ENCODE data around the gene DHX9.

Gene DHX9

DNA sequence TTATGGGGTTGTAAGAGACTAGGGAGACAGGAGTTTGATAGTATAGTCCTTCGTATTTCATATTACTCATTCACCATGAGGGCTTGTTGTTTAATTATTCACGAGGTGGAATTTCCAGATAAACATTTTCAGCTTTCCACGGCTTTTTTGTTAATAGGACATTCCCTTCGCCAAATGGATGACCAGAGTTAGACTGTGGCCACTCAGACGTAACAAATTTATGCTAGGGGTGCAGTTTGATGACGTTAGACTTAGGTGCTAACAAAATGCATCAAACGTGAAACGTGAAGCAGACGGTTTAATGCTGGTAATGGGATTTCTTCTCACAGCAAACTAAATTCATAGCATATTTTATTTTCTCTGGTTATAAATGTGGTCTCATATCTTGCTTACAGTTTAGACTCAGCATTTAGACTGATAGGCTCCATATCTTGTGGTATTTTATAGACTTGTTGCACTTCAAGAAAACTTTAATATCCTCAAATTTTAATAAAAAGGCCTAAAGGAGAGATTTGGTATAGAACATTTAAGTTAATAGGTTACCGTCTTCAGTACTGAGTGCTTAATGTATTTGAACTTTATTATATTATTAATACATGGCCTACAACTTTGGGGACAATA lies 2.3 kb downstream of the DHX9 start:
- no peak for DNase-seq (ENCODE audit: low read depth)

DNA sequence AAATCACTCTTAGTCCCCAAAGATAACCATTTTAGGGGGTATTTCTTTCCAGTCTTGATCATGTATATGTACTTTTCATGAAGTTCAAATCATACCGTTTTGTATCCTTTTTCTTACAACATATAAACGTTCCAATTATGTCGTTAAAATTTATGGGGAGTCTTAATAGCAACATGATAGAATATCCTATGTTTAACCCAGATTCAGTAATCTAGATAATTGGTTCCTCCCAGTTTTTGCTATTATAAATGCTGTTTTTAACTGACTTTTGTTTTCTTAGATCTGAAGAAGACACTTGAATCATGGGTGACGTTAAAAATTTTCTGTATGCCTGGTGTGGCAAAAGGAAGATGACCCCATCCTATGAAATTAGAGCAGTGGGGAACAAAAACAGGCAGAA lies 3.1 kb downstream of the DHX9 start:
- no peak for DNase-seq (ENCODE audit: low read depth)

DNA sequence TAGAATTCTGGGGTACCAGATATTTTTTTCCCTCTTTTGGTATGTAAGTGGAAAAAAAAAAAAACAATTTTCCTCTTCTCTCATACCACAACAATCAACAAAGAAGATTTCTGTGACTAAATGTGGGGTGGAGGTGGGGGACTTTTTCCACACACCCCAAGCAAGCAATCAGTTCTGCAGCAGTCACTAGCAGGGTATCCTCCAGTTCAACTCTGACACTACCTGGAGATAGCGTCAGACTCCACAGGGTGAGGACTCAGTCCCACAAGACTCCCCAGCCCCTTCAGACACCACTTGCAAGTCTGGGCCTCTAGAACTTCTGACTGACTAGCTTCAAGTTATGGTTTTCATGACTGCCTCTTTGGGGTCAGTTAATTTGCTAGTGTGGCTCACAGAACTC lies 6.2 kb downstream of the DHX9 start:
- DNase-seq (ENCODE audit: low read depth) = no peak

DNA sequence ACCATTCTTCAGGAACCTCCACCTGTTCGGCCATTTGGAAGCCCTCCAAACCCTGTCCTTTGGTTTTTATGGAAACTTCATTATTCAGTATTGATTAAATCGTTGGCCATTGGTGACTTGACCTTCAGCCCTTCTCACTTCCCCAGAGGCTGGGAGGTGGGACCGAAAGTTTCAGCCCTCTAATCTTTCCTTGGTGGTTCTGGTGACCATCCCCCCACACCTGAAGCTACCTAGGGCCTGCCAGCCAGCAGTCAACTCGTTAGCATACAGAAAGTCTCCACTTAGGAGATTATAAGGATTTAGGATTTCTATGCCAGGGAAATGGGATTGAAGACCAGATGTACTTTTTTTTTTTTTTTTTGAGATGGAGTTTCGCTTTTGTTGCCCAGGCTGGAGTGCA lies 6.7 kb downstream of the DHX9 start:
- DNase-seq (ENCODE audit: low read depth) = no peak

DNA sequence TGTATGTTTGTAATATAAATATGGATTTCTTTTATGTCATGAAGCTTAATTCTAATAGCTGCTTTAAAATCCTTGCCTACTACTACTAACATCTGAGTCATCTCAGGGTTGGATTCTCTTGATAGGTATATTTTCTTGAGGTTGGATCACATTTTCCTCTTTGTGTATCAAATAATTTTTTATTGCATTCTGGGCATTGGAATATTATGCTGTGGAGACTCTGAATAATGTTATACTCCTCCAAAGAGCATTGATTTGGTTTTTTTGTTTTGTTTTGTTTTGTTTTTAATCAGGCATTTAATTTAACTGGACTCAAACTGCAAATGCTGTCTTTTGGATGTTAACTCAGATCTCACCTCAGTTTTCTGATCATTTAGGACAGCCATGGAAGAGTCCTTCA lies 8.0 kb downstream of the DHX9 start:
- DNase-seq (ENCODE audit: low read depth) = no peak

DNA sequence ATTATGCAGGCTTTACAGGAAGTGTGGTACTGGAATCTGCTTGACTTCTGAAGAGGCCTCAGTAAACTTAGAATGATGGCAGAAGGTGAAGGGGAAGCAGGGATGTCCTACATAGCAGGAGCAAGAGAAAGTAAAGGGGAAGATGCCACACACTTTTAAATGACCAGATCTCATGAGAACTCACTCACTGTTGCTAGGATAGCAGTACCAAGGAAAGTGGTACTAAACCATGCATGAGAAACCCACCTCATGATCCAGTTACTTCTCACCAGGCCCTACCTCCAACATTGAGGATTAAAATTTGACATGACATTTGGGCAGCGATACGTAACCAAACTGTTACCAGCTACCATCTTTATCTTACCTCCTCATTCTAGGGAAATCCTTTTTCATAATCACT lies 9.6 kb downstream of the DHX9 start:
- DNase-seq (ENCODE audit: low read depth) = no peak

DNA sequence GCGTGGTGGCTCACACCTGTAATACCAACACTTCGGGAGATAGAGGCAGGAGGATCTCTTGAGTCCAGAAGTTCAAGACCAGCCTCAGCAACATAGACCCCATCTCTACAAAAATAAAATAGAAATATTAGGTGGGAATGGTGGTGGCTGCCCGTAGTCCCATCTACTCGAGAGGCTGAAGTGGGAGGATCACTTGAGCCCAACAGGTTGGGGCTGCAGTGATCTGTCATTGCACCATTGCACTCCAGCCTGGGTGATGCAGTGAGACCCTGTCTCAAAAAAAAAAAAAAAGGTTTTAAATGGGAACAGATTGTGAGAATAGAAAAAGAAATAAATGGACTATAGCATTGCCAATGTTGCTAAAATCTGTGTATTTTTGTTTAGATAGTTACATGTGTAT lies 11.2 kb downstream of the DHX9 start:
- DNase-seq (ENCODE audit: low read depth) = no peak

DNA sequence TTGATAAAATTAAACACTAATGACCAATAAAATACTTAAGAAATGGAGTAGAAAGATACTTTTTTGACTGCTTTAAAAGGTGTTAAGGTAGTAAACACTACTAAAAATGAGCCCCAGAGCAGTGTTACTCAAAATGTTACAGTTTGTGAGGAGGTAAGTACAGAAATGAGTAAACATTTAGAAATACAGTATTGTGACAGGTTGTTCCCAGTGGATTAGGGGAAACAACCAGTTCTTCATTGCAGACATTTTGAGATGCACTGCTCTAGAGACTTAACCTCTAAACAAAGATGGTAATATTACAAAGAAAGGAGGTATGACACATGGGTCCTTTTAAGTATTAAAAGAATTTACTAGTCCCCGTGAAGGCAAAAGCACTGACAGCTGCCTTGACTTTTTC lies 12.7 kb downstream of the DHX9 start:
- no peak for DNase-seq (ENCODE audit: low read depth)

DNA sequence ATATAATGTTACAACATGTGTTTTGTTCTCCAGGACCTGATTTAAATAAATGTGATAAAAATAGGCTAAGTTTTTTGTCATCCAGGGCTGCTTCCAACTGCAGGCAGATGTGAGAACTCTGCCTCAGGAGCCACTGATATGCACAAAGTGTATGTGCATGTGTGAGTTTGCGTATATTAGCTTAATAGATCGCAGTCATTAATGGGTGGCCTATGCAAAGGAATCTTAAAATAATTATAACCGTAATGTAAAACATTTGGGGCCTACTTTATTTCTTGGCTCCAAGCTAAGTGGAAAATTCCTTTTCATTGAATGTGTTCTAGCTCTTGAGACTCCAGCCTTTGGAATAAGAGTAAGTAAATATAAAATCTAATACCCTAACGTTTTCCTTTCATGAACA lies 16.8 kb downstream of the DHX9 start:
- DNase-seq (ENCODE audit: low read depth) = no peak

DNA sequence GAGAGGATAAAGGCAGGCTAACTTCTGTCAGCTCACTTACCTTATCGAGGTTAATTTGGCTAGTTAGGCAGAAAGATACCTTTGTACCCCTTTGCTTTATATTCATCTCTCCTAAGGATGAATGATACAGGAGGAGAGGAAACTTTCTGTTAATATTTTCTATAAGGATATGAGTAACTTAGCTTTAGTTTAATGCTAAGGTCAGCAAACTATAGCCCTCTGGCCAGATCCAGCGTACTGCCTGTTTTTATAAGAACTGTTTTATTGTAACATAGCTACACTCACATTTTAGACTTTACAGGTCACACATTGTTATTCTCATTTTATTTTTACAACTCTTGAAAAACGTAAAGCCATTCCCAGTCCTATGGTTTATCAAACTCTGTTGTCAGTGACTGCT lies 18.1 kb downstream of the DHX9 start:
- no peak for DNase-seq (ENCODE audit: low read depth)

DNA sequence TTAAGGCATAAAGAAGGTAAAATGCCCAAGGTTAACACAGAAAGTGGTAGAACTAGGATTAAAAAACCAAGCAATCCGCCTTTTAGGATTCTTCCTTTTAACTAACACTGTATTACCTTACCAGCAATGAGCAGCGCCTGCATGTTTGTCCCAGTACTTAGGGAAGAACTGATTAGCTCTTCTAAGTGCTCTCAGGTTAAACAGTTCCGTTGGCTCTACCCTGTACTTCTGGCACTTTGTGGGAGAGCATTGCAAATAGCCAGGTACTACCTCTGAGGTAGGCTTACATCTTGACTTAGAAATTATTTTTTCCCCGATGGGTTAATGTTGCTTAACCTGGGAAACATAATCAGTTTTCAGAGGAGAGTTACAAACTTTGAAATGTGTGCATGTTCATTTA lies 21.5 kb downstream of the DHX9 start:
- DNase-seq (ENCODE audit: low read depth) = no peak

DNA sequence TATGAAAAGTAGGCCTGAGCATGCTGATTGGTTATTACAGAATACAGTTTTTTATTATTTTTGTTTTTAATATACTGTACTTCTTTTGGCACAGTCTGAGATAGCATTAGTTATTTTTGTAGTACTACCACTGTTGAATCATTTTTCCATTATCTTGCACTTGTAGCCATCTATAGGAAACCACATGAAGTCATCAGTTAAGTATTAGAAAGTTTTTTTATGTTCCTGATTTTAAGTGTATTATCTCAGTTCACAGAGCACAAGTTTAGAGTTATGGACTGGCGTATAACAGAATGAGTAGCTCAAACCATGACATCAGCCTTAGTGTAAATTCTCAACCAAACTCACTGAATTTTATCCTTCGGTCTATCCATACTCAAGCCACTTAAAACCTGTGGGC lies 22.8 kb downstream of the DHX9 start:
- DNase-seq (ENCODE audit: low read depth) = peak; percentile 67

DNA sequence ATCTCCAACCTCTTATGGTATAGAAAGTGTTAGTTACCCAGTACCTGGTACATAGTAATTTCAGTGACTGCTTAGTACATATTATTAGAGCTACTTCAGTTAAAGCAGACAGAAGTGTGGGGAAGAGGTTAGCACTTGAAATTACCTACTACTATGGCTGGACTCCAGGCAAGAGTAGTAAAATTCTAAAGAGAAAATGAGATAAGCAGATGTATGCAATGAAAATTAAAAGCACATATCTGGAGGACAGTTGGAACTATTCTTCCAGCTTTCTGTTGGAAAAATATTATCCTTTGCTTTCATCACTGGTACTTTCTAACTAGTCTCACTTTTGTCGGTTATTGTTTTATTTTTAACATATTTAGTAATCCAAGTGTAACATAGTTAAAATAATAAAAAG lies 23.7 kb downstream of the DHX9 start:
- no peak for DNase-seq (ENCODE audit: low read depth)

DNA sequence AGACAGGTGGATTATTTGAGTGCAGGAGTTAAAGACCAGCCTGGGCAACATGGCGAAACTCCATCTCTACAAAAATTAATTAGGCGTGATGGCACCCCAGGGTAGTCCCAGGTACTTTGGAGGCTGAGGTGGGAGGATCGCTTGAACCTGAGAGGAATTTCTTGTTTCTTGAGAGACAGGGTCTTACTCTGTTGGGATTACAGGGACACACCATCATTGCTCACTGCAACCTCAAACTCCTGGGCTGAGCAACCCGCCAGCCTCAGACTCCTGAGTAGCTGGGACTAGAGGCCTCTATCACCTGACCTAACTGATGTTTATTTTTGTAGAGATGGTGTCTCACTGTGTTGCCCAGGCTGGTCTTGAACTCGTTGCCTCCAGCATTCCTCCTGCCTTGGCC lies 24.8 kb downstream of the DHX9 start:
- DNase-seq (ENCODE audit: low read depth) = no peak

DNA sequence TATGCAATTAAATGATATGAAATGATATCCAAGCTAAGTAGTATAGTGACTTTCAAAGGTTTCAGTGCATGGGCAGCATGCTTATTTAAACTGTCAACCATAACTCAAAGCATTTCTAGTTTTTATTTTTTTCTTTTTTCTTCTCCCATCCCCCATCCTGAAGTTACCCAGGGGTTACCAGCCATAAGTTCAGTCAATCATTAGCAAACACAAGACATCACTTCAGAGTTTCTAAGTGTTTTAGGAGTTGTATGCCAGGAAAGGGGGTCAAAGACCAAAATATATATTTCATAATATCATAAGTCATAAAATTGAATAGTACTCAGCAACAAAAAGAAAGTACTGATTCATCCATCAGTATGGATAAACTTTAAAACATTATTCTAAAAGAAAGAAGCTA lies 28.7 kb downstream of the DHX9 start:
- DNase-seq (ENCODE audit: low read depth) = no peak

DNA sequence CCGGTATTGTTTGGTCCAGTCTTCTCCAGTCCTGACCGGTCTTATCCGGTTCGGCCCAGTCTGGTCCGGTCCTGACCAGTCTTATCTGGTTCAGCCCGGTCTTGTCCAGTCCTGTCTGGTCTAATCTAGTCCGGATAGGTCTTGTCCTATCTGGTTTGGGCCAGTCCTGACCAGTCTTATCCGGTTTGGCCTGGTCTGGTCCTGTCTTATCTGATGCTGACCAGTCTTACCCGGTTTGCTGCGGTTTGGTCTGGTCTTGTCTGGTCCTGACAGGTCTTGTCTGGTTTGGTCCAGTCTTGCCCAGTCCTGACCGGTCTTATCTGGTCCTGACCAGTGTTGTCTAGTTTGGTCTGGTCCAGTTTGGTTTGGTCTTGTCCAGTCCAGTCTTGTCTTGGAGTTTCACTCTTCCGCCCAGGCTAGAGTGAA lies 30.1 kb downstream of the DHX9 start:
- no peak for DNase-seq (ENCODE audit: low read depth)

DNA sequence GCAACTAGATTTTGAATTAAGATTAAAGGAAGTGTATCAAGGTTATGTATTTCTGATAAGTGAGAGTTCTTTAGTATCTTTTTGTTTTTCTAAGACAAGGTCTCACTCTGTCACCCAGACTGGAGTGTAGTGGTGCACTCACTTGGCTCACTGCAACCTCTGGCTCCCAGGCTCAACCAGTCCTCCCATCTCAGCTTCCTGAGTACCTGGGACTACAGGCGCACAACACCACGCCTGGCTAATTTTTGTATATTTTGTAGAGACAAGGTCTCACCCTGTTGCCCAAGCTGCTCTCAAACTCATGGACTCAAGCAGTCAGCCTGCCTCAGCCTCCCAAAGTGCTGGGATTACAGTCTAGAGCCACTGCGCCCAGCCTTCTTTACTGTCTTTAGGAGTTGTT lies 33.7 kb downstream of the DHX9 start:
- DNase-seq (ENCODE audit: low read depth) = no peak

DNA sequence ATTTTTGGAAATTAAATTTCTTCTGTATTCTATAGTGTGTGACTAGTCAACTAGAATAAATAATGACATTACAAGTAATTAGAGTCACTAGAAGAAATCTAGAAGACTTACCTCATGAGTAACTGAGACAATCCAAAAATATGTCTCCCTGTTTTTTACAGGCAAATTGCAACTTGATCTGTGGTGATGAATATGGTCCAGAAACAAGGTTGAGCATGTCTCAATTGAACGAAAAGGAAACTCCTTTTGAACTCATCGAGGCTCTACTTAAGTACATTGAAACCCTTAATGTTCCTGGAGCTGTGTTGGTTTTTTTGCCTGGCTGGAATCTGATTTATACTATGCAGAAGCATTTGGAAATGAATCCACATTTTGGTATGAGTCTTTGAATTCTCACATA lies 36.7 kb downstream of the DHX9 start:
- no peak for DNase-seq (ENCODE audit: low read depth)

DNA sequence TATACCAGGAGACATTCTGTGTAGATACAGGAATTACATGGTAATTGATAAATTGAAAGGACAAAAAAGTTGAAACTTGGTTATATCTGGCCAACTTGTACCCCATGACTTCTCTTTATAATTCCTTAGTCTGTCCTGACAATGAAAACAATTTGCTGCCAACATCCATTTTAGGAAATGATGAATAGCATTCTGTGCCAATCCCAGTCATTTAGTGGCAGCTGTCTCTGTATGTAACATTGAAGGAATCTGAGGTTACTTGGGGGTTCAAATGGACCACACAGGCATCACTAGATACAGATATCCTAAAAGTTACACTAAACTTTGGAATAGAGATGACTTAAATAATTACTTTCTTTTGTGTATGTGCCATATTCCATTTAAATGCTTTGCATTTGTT lies 38.2 kb downstream of the DHX9 start:
- DNase-seq (ENCODE audit: low read depth) = no peak

DNA sequence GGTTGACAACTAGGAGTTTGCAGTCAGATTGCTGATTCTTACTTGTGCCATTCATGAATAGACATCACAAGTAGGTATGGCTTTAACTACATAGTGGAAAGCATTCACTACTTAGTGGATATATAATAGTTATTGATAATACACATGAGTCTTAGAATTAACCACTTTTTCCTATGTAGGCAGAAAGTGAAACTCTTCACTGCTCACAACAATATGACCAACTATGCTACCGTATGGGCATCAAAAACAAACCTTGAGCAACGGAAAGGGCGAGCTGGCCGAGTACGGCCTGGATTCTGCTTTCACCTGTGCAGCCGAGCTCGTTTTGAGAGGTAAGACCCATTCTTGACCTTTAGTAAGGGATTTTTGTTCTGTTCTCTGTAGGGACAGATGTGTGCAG lies 38.7 kb downstream of the DHX9 start:
- no peak for DNase-seq (ENCODE audit: low read depth)

DNA sequence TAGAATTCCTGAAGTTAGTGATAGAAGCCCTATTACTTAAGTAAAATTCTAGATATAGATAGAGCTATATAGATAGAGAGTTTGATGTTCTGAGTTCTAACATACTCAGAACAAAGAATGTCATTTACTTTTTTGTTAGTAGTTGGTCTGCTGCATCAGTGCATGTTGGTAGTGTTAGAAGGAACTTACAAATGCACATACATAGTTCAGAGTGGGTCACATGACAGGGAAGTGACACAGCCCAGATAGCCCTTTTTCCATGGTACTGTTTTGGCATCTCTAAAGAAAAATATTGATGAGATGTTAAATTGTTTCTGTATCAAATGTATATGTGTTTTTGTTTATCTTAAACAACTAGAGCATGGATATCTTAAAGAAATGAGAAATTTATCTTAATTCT lies 45.7 kb downstream of the DHX9 start:
- no peak for DNase-seq (ENCODE audit: low read depth)

DNA sequence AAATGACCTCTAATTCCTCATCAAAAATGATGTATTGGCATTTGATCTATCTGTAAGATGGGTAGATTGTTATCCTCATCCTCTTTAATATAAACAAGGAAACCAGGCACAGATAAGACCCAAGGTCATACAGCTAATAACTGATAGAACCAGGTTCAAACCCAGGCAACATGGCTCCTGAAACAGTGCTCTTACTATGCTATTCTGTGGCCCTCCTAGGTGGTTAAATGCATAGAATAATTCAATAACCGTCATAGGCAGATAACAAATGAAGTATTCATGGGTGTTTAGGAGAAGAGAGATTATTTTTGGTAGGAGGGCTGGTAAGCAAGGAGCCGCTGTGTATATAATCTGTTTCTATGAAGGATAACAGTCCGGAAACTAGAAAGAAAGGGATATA lies 46.4 kb downstream of the DHX9 start:
- DNase-seq (ENCODE audit: low read depth) = no peak

DNA sequence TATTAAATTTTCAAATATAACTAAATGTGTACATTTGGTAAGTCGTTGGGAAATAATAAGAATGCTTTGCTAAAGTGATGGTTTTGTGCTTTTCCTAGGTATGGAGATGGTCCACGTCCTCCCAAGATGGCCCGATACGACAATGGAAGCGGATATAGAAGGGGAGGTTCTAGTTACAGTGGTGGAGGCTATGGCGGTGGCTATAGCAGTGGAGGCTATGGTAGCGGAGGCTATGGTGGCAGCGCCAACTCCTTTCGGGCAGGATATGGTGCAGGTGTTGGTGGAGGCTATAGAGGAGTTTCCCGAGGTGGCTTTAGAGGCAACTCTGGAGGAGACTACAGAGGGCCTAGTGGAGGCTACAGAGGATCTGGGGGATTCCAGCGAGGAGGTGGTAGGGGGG lies 47.8 kb downstream of the DHX9 start:
- DNase-seq (ENCODE audit: low read depth) = no peak

DNA sequence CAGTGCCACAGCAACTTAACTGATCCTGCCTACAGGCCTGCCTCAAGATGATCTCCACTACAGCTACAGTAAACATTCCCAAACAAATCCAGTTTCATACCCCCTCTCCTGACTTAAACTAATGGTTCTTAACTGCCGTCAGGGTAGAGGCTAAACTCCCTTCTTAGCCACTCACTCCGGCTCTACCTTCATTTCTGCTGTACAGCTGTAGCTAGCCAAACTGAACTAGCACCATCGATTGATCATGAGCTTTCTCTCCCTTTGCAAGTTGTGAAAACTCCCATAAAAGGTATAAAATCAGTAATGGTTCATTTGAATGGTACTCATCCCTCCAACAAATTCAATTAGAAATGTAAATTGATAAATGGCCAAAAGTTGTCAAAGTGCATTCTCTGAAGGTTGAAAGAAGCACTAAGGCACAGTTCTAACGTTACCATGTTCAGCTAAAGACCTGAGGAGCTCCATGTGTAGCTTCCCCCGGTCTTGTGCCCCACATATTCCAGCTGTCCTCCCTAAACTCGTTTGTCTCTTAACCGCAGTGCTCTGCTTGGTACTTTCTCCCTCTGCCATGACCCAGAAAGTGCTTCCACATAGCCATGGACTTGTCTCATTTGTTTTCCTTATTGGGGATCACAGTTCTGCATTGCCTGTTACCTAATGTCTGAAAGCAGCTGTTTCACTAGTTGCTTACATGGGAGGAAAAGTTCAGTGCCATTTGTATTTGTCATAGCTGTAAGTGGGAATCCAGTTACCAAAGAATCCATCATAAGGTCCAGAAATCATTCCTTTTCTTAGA lies 49.8 kb downstream of the DHX9 start:
- DNase-seq (ENCODE audit: low read depth) = peak; percentile 26

All from non-pigmented ciliary epithelial cell (primary cell).